Measurements from ENCODE around the gene LRPPRC. TPM values are rescaled to one million over a fixed set of nuclear protein-coding genes. Genes with fewer than 3 reads are reported as not detected.
A peak's percentile ranks its signal among the peaks of the same experiment; 100 is the strongest.
"Not testable (repeated sequence)": the region's sequence is repeated elsewhere in the genome, so short reads cannot be mapped to it uniquely, and the experiment has no call there.

The LRPPRC gene
- total RNA-seq, 2 experiments from 2014 or later, result 189 to 191 TPM

DNA sequence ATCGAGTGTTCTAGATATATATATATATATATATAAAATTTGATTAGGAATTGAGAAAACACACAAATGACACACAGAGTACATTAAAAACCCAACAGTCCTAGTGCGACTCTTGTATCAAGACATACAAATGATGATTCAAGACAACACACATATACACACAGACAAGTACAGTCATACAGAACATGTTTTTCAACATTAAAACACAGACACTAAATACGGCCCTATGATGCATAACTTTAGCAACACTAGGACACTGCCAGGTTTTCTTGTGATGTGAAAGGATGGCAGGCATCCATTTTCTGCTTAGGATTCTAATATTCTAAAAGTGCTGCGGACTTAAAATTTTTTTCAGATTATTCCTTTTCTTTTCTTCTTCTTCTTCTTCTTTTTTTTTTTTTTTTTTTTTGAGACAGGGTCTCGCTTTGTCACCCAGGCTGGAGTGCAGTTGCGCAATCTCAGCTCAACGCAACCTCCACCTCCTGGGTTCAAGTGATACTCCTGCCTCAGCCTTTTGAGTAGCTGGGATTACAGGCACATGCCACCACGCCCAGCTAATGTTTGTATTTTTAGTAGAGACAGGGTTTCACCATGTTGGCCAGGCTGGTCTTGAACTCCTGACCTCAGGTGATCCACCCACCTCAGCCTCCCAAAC, 84.5 kb downstream of the LRPPRC start:
- H3K9me3 Mint-ChIP-seq (ENCODE audit: low read depth); H3K27me3 Mint-ChIP-seq; H3K4me1 Mint-ChIP-seq; intact Hi-C loops (cut with DNase I, micrococcal nuclease); H3K4me3 Mint-ChIP-seq; DNase-seq; H3K27ac Mint-ChIP-seq; CTCF ChIA-PET; POLR2A ChIA-PET: not testable (repeated sequence)
- H3K36me3 Mint-ChIP-seq (ENCODE audit: low read depth), result peaks cover 48% of the 10 kb centered on the region
- peak; percentile 44 for ATAC-seq

GRCh38 chr2:43906448-43907109, 89.2 kb downstream of the LRPPRC start:
- ATAC-seq (no peak), DNase-seq (no peak)
- no peaks in the 10 kb centered on the region for H3K27me3 Mint-ChIP-seq
- ChIA-PET CTCF (interaction anchor here (0.9 to 1.6 kb wide), 2 partner anchors 12 to 32 kb away, joined by 3 read pairs; no protein-coding TSS in a partner anchor), POLR2A (no interaction called here)
- no peaks in the 10 kb centered on the region for H3K9me3 Mint-ChIP-seq (ENCODE audit: low read depth)
- no peak overlapping the region for H3K4me3 Mint-ChIP-seq
- peaks cover 55% of the 10 kb centered on the region for H3K36me3 Mint-ChIP-seq (ENCODE audit: low read depth)
- intact Hi-C loops (cut with DNase I, micrococcal nuclease), result loop anchor here in 1 of 2 experiments (5.0 kb wide), 1 partner anchor 66 kb away; no protein-coding TSS in a partner anchor
- H3K4me1 Mint-ChIP-seq, result peaks cover 15% of the 10 kb centered on the region
- peak overlapping the region; percentile 24 for H3K27ac Mint-ChIP-seq

DNA sequence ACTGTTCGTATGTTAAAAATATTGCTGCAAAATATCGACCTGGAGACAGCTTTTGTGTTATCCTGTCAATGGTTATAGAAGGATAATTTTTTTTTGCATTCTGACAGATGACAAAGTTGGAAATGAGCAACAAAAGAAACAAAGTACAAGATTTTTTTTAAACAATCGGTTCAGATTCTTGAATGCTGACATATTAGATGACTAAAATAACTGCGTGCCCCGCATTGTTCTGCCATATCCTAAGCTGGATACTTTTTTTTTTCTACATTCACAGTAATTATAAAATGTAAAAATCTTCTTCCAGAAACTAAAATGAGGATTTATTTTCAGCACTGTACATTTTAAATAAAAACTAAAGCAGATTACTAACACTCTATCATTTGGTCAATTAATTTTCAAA, 89.9 kb downstream of the LRPPRC start:
- no peak for DNase-seq
- no peaks in the 10 kb centered on the region for H3K9me3 Mint-ChIP-seq (ENCODE audit: low read depth)
- no peak overlapping the region for H3K4me3 Mint-ChIP-seq
- no peak overlapping the region for H3K27ac Mint-ChIP-seq
- H3K27me3 Mint-ChIP-seq, result no peaks in the 10 kb centered on the region
- H3K36me3 Mint-ChIP-seq (ENCODE audit: low read depth), result peaks cover 52% of the 10 kb centered on the region
- CTCF ChIA-PET, result interaction anchor here (0.9 to 1.6 kb wide), 4 partner anchors 11 to 66 kb away, joined by 3 read pairs; no protein-coding TSS in a partner anchor
- no peak for ATAC-seq
- intact Hi-C loops (cut with DNase I, micrococcal nuclease), result loop anchor here in 1 of 2 experiments (5.0 kb wide), 1 partner anchor 66 kb away; no protein-coding TSS in a partner anchor
- peaks cover 15% of the 10 kb centered on the region for H3K4me1 Mint-ChIP-seq
- POLR2A ChIA-PET, result no interaction called here

DNA sequence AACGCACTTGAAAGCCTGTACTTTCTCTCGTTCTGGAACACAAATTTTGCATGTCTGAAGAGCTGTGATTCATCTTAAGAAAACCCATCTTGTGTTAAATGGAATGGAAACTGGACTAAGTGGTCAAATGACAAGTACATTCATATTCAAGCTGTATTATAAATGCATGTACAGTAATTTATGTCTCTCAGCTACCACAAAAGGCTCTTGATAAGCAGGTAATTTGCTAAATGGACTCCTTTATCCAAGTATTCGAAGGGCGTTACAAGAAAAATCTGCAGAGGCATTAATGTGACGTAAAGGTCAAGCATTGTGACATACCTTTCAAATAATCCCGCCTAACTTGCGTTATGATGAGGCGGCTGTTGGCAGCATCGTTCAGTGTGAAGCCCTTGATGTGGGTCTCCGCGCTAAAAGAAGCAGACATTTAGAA, 90.4 kb downstream of the LRPPRC start:
- intact Hi-C loops (cut with DNase I, micrococcal nuclease), result loop anchor here in 1 of 2 experiments (5.0 kb wide), 1 partner anchor 67 kb away; no protein-coding TSS in a partner anchor
- no peak for DNase-seq
- Mint-ChIP-seq H3K4me1 (peaks cover 15% of the 10 kb centered on the region), H3K27me3 (no peaks in the 10 kb centered on the region), H3K9me3 (ENCODE audit: low read depth) (no peaks in the 10 kb centered on the region), H3K4me3 (no peak overlapping the region), H3K36me3 (ENCODE audit: low read depth) (peaks cover 55% of the 10 kb centered on the region), H3K27ac (no peak overlapping the region)
- ATAC-seq, result peak; percentile 63
- ChIA-PET CTCF (interaction anchor here (0.6 to 1.6 kb wide), 5 partner anchors 11 to 67 kb away, joined by 3 read pairs; no protein-coding TSS in a partner anchor), POLR2A (no interaction called here)

- DNase-seq (no peak), ATAC-seq (no peak)
- Mint-ChIP-seq H3K27me3 (no peaks in the 10 kb centered on the region), H3K9me3 (ENCODE audit: low read depth) (no peaks in the 10 kb centered on the region), H3K4me3 (no peak overlapping the region), H3K4me1 (no peaks in the 10 kb centered on the region), H3K27ac (no peak overlapping the region), H3K36me3 (ENCODE audit: low read depth) (peaks cover 45% of the 10 kb centered on the region)
- ChIA-PET POLR2A (no interaction called here), CTCF (no interaction called here)
- intact Hi-C loops (cut with DNase I, micrococcal nuclease), result loop anchor here (5.0 kb wide), 2 partner anchors 38 to 78 kb away; no protein-coding TSS in a partner anchor
Observed at GRCh38 chr2:43899589-43899988, 96.2 kb downstream of the LRPPRC start.

- H3K27me3 Mint-ChIP-seq, result no peaks in the 10 kb centered on the region
- H3K27ac Mint-ChIP-seq, result no peak overlapping the region
- H3K36me3 Mint-ChIP-seq (ENCODE audit: low read depth), result peaks cover 45% of the 10 kb centered on the region
- H3K4me1 Mint-ChIP-seq, result no peaks in the 10 kb centered on the region
- no peak for DNase-seq
- ATAC-seq, result no peak
- H3K4me3 Mint-ChIP-seq, result no peak overlapping the region
- H3K9me3 Mint-ChIP-seq (ENCODE audit: low read depth), result no peaks in the 10 kb centered on the region
- ChIA-PET CTCF (interaction anchor here (0.6 kb wide), 1 partner anchor 195 kb away, joined by 3 read pairs; no protein-coding TSS in a partner anchor), POLR2A (no interaction called here)
- intact Hi-C loops (cut with DNase I, micrococcal nuclease), result loop anchor here (5.0 kb wide), 2 partner anchors 38 to 78 kb away; no protein-coding TSS in a partner anchor
Observed at GRCh38 chr2:43898838-43899346, 96.9 kb downstream of the LRPPRC start.

DNA sequence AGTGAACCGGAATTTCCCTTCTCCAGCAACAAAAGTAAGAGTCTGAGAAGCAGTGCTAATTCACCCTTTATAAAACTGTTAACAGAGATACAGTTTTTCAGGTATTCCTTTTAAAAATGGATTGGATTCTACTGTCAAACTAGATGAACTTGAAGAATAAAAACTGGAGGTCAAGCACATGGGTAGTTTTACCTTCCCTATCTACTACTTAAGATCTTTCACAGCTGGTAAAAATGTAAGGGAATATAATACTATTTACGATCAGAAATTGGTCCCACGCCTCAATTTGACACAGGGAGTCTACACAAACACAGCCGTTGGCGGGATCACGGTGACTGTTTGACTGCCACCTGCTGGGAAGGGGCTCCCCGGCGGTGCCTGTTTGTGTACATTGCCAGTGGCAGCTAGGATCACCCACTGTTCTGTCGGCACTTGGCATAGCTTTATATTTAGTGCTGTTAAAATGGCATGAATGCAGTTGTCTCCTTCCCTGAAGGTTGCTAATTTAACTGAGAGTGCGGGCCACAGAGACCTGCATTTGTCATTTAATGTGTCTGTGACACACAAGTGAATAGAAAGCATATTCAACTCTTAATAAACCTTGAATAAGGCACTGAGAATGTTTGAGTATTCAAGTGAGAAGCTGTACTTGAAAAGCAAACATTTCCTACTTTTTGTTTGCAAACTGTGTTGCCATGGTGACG, 97.5 kb downstream of the LRPPRC start:
- CTCF ChIA-PET, result interaction anchor here (0.6 to 1.6 kb wide), 2 partner anchors 20 to 196 kb away, joined by 3 to 4 read pairs; no protein-coding TSS in a partner anchor
- intact Hi-C loops (cut with DNase I, micrococcal nuclease), result loop anchor here (5.0 kb wide), 2 partner anchors 39 to 79 kb away; no protein-coding TSS in a partner anchor
- Mint-ChIP-seq H3K4me3 (no peak overlapping the region), H3K4me1 (no peaks in the 10 kb centered on the region), H3K36me3 (ENCODE audit: low read depth) (peaks cover 50% of the 10 kb centered on the region), H3K27me3 (no peaks in the 10 kb centered on the region), H3K9me3 (ENCODE audit: low read depth) (no peaks in the 10 kb centered on the region), H3K27ac (peak overlapping the region; percentile 19)
- ATAC-seq, result no peak
- DNase-seq, result peak; percentile 30
- POLR2A ChIA-PET, result no interaction called here

DNA sequence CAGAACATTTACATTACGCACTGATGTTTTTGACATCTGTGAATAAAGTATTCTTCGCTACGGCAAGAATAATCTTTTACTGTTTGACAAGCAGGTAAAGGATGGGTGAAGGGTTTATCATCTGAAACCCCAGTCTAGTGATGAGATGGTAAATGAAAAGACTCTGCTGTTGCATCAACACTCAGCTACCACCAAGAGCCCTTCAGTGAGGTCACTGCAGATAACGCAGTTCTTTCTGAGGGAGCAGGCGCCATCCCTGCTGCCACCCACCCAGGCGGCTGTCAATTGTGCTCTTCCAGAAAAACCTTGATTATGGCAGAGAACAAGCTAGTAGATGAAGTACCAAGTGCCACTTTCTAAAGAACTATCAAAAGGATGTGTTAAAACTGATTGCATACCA, 98.3 kb downstream of the LRPPRC start:
- intact Hi-C loops (cut with DNase I, micrococcal nuclease), result loop anchor here (5.0 kb wide), 2 partner anchors 40 to 80 kb away; no protein-coding TSS in a partner anchor
- no peaks in the 10 kb centered on the region for H3K4me1 Mint-ChIP-seq
- ChIA-PET POLR2A (no interaction called here), CTCF (interaction anchor here (1.6 kb wide), 1 partner anchor 20 kb away, joined by 4 read pairs; no protein-coding TSS in a partner anchor)
- no peaks in the 10 kb centered on the region for H3K9me3 Mint-ChIP-seq (ENCODE audit: low read depth)
- no peak overlapping the region for H3K27ac Mint-ChIP-seq
- H3K27me3 Mint-ChIP-seq, result no peaks in the 10 kb centered on the region
- no peak overlapping the region for H3K4me3 Mint-ChIP-seq
- H3K36me3 Mint-ChIP-seq (ENCODE audit: low read depth), result peaks cover 52% of the 10 kb centered on the region
- DNase-seq, result no peak
- ATAC-seq, result no peak

DNA sequence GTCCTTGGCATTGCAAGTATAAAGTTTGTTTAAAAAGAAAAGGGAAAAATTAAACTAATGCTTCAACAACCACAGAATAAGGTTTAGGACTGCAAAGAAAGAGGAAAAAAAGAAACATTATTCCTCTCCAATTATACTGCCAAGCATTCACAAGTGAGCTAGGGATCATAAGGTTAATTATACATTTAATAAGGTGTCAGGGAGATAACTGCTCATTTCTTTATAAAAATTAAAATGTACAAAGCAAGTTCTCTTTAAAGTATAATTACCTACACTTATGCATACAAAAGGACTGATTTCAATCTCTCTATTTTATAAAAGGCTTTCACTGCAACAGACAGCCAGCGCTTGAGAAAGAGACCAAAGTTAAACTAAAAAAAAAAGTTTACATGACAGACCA, 98.9 kb downstream of the LRPPRC start:
- Mint-ChIP-seq H3K4me3 (no peak overlapping the region), H3K4me1 (no peaks in the 10 kb centered on the region), H3K36me3 (ENCODE audit: low read depth) (peaks cover 53% of the 10 kb centered on the region), H3K9me3 (ENCODE audit: low read depth) (no peaks in the 10 kb centered on the region), H3K27me3 (no peaks in the 10 kb centered on the region), H3K27ac (no peak overlapping the region)
- CTCF ChIA-PET, result interaction anchor here (1.6 kb wide), 1 partner anchor 19 kb away, joined by 4 read pairs; no protein-coding TSS in a partner anchor
- intact Hi-C loops (cut with DNase I, micrococcal nuclease), result loop anchor here (5.0 kb wide), 2 partner anchors 40 to 80 kb away; no protein-coding TSS in a partner anchor
- POLR2A ChIA-PET, result no interaction called here
- ATAC-seq (no peak), DNase-seq (no peak)

DNA sequence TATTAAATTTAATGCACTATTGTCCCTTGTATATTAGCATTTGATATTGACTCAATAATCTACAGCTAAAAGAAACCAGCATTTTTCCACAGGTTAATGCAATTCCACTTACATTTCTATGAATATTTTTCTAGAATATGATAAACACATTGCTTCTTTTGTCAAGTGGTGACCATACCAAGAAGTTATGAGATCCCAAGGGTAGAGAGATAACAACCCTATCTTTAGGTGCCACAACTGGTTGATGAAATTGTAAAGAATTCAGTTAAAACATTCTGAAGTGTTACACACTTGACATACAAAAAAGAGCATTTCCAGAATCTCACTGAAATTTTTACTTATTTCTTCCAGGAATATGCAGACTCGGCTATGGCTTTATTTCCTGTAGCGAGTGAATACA, 101.0 kb downstream of the LRPPRC start:
- Mint-ChIP-seq H3K9me3 (ENCODE audit: low read depth) (no peaks in the 10 kb centered on the region), H3K36me3 (ENCODE audit: low read depth) (peaks cover 65% of the 10 kb centered on the region), H3K27ac (no peak overlapping the region), H3K27me3 (no peaks in the 10 kb centered on the region), H3K4me3 (no peak overlapping the region), H3K4me1 (no peaks in the 10 kb centered on the region)
- CTCF ChIA-PET, result interaction anchor here (0.9 kb wide), 1 partner anchor 11 kb away, joined by 3 read pairs; no protein-coding TSS in a partner anchor
- POLR2A ChIA-PET, result no interaction called here
- ATAC-seq, result no peak
- no peak for DNase-seq
- intact Hi-C loops (cut with DNase I, micrococcal nuclease), result loop anchor here (5.0 kb wide), 2 partner anchors 43 to 83 kb away; no protein-coding TSS in a partner anchor

- peaks cover 9% of the 10 kb centered on the region for H3K4me1 Mint-ChIP-seq
- intact Hi-C loops (cut with DNase I, micrococcal nuclease), result no loop called here
- CTCF ChIA-PET, result interaction anchor here (0.6 to 1.6 kb wide), 3 partner anchors 13 to 53 kb away, joined by 3 to 4 read pairs (median 3); no protein-coding TSS in a partner anchor
Observed at GRCh38 chr2:43890855-43891254, 104.9 kb downstream of the LRPPRC start.

More at GRCh38 chr2:43890855-43891254, 104.9 kb downstream of the LRPPRC start:
- H3K9me3 Mint-ChIP-seq (ENCODE audit: low read depth), result no peaks in the 10 kb centered on the region
- DNase-seq (no peak), ATAC-seq (no peak)
- H3K36me3 Mint-ChIP-seq (ENCODE audit: low read depth), result peaks cover 78% of the 10 kb centered on the region
- no peak overlapping the region for H3K27ac Mint-ChIP-seq
- H3K4me3 Mint-ChIP-seq, result no peak overlapping the region
- POLR2A ChIA-PET, result interaction anchor here (0.6 kb wide), 1 partner anchor 135 kb away, joined by 3 read pairs; no protein-coding TSS in a partner anchor
- H3K27me3 Mint-ChIP-seq, result no peaks in the 10 kb centered on the region

All from activated CD4-positive, alpha-beta T cell treated with anti-CD3 and anti-CD28 coated beads for 36 hours (primary cell).